ENCODE measurements around the gene CBX8. TPM values are rescaled to one million over a fixed set of nuclear protein-coding genes. Genes with fewer than 3 reads are reported as not detected.

CBX8 gene
- total RNA-seq, 2 donors from 2014 or later, result 1.6 to 1.8 TPM

GRCh38 chr17:79777894-79778503, 18.9 kb downstream of the CBX8 start, which contains the start of gene CBX2:
Gene CBX2, plus strand, starts transcription at chr17:79778148. Its CDS starts 88 bp downstream, at chr17:79778236.
- no peaks in the 10 kb centered on the region for H3K36me3 ChIP-seq (replicated peaks in 1 of 2; ENCODE audit: insufficient read depth in 1 of 2, low read depth in 2 of 2)
- no peaks in the 10 kb centered on the region for H3K9me3 ChIP-seq
- 1% methylated on average over 60 of the region's 96 CpGs; no CpG with 5 or more reads in 1 of the 2 donors for WGBS, 2 donors
- ATAC-seq (peak; percentile 92), DNase-seq (peak; percentile 76 to 83 (median 80))
- H3K4me1 ChIP-seq, result peaks cover 46% of the 10 kb centered on the region
- no peak for TF ChIP-seq POLR2A (IDR thresholded peaks at IDR 0.05)
- TF ChIP-seq CTCF (IDR thresholded peaks at IDR 0.05), result no peak
- H3K27ac ChIP-seq, result peak within 1 kb of the TSS in 3 of 4 donors; percentile 53 to 63 (median 60)
- intact Hi-C loops (cut with DNase I), result no loop called here
- H3K27me3 ChIP-seq, result no peaks in the 10 kb centered on the region
- H3K4me3 ChIP-seq, result peak within 1 kb of the TSS; percentile 19 to 25

- Histone ChIP-seq H3K4me3 (no peak overlapping the region), H3K4me1 (peaks cover 46% of the 10 kb centered on the region), H3K27ac (peak overlapping the region in 3 of 4 donors; percentile 53 to 63 (median 60)), H3K27me3 (no peaks in the 10 kb centered on the region), H3K9me3 (no peaks in the 10 kb centered on the region), H3K36me3 (replicated peaks in 1 of 2; ENCODE audit: insufficient read depth in 1 of 2, low read depth in 2 of 2) (no peaks in the 10 kb centered on the region)
- 3 to 7% methylated on average over 43 to 50 of the region's 51 CpGs for WGBS, 2 donors
- DNase-seq (peak; percentile 49 to 64 (median 55)), ATAC-seq (peak; percentile 47)
- TF ChIP-seq POLR2A (IDR thresholded peaks at IDR 0.05) (no peak), CTCF (IDR thresholded peaks at IDR 0.05) (peak in 2 of 7 experiments; percentile 13 to 20)
- intact Hi-C loops (cut with DNase I), result no loop called here
Observed at GRCh38 chr17:79777120-79777893, 19.6 kb downstream of the CBX8 start.

GRCh38 chr17:79776376-79777119, 20.3 kb downstream of the CBX8 start:
- TF ChIP-seq CTCF (IDR thresholded peaks at IDR 0.05) (no peak), POLR2A (IDR thresholded peaks at IDR 0.05) (no peak)
- H3K27me3 ChIP-seq, result no peaks in the 10 kb centered on the region
- intact Hi-C loops (cut with DNase I), result no loop called here

GRCh38 chr17:79775632-79776031, 21.2 kb downstream of the CBX8 start:
- TF ChIP-seq CTCF (IDR thresholded peaks at IDR 0.05) (no peak), POLR2A (IDR thresholded peaks at IDR 0.05) (no peak)
- 44 to 54% methylated on average over 6 of the region's 6 CpGs for WGBS, 2 donors
- Histone ChIP-seq H3K4me3 (no peak overlapping the region), H3K27me3 (no peaks in the 10 kb centered on the region), H3K27ac (peak overlapping the region in 2 of 4 donors; percentile 60 to 62), H3K36me3 (replicated peaks in 1 of 2; ENCODE audit: insufficient read depth in 1 of 2, low read depth in 2 of 2) (no peaks in the 10 kb centered on the region), H3K4me1 (peaks cover 46% of the 10 kb centered on the region), H3K9me3 (no peaks in the 10 kb centered on the region)
- DNase-seq, result no peak
- intact Hi-C loops (cut with DNase I), result no loop called here
- ATAC-seq, result no peak

More at GRCh38 chr17:79776376-79777119, 20.3 kb downstream of the CBX8 start:
- DNase-seq, result no peak
- Histone ChIP-seq H3K36me3 (replicated peaks in 1 of 2; ENCODE audit: insufficient read depth in 1 of 2, low read depth in 2 of 2) (no peaks in the 10 kb centered on the region), H3K4me3 (no peak overlapping the region), H3K4me1 (peaks cover 46% of the 10 kb centered on the region), H3K27ac (peak overlapping the region in 3 of 4 donors; percentile 53 to 63 (median 60)), H3K9me3 (no peaks in the 10 kb centered on the region)
- WGBS, 2 donors, result 37 to 41% methylated on average over 11 of the region's 11 CpGs
- ATAC-seq, result no peak

All from body of pancreas (tissue), 4 donors.